GM12801 (cell line): ENCODE results near the gene NUFIP1.

Experiments
- CTCF ChIP-seq: IDR thresholded peaks from one replicate; pipeline ENCODE4 v1.5.1; 2011; ENCODE audit warnings: control low read depth; ENCODE audit not compliant: insufficient read length; ENCODE audit errors: extremely low read depth

Gene NUFIP1

GRCh38 chr13:44927968-44928367 lies 61.3 kb downstream of the NUFIP1 start:
- no peak for TF ChIP-seq CTCF

GRCh38 chr13:44921931-44922758 lies 67.1 kb downstream of the NUFIP1 start:
- no peak for TF ChIP-seq CTCF

GRCh38 chr13:44921246-44921877 lies 67.9 kb downstream of the NUFIP1 start:
- no peak for TF ChIP-seq CTCF

- TF ChIP-seq CTCF = no peak
These were observed 69.3 kb downstream of the NUFIP1 start for GRCh38 chr13:44920013-44920412.

- TF ChIP-seq CTCF = no peak
These were observed 70.0 kb downstream of the NUFIP1 start for GRCh38 chr13:44919104-44919804.

- no peak for TF ChIP-seq CTCF
These were observed 70.8 kb downstream of the NUFIP1 start for GRCh38 chr13:44918326-44919103.
